Muscle layer of duodenum (tissue), 2 donors: ENCODE results near the gene SHLD1.
"Not testable (repeated sequence)": the region's sequence is repeated elsewhere in the genome, so short reads cannot be mapped to it uniquely, and the experiment has no call there.

Source experiments
- H3K27ac ChIP-seq: one replicate; pipeline ENCODE4 v1.7.0; 2013; ENCODE audit warnings: mild to moderate bottlenecking, low read length
- H3K27me3 ChIP-seq: one replicate; pipeline ENCODE4 v1.7.0; 2013; ENCODE audit warnings: low read depth, mild to moderate bottlenecking, control low read depth, low read length
- H3K36me3 ChIP-seq, 2 donors: one replicate each; pipeline ENCODE4 v1.7.0; 2013; ENCODE audit warnings: low read length in 2 of 2, control low read depth in 1 of 2, mild to moderate bottlenecking in 1 of 2; ENCODE audit not compliant: insufficient read depth in 2 of 2, control insufficient read depth in 1 of 2
- H3K4me1 ChIP-seq, 2 donors: one replicate each; pipeline ENCODE4 v1.7.0; 2013; ENCODE audit warnings: low read length in 2 of 2, mild to moderate bottlenecking in 2 of 2, control low read depth in 1 of 2, moderate library complexity in 1 of 2; ENCODE audit not compliant: insufficient read depth in 2 of 2, control insufficient read depth in 1 of 2
- H3K4me3 ChIP-seq, 2 donors: one replicate each; pipeline ENCODE4 v1.7.0; 2013; ENCODE audit warnings: low read length in 2 of 2, low read depth in 1 of 2, mild to moderate bottlenecking in 1 of 2
- H3K9me3 ChIP-seq, 2 donors: one replicate each; pipeline ENCODE4 v1.7.0; 2013; ENCODE audit warnings: low read length in 2 of 2, control low read depth in 1 of 2, mild to moderate bottlenecking in 1 of 2; ENCODE audit not compliant: control insufficient read depth in 1 of 2
- donor health status: healthy.

SHLD1 gene

DNA sequence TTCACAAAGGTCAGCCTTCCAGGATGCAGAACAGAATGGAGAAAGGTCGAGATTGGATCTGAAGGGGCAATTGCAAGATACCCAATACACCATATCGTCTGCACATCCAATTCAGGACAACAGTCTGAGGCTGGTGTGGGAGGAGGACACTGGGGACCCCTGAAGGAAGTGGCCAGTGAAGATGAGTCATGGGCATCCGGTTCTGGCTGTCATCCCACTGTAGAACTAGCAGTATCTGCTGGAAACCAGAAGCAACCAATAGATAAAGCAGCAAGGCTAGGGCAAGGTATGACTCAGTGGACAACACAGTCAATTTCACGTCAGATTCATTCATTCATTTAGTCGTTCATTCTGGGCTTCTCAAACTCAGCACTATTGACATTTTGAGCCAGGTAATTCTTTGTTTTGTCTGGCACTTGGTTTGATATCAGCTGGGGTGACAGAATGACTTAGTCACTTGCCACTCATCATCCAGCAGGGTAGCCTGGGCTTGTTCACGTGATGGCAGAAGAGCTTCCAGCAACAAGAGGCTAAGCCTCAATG, 30.3 kb upstream of the SHLD1 start:
- H3K9me3 ChIP-seq, result peaks cover 3 to 7% of the 10 kb centered on the region in 2 donors
- no peaks in the 10 kb centered on the region for H3K27me3 ChIP-seq
- no peaks in the 10 kb centered on the region for H3K36me3 ChIP-seq
- H3K4me3 ChIP-seq, result no peak overlapping the region
- no peaks in the 10 kb centered on the region for H3K4me1 ChIP-seq
- H3K27ac ChIP-seq, result no peak overlapping the region

DNA sequence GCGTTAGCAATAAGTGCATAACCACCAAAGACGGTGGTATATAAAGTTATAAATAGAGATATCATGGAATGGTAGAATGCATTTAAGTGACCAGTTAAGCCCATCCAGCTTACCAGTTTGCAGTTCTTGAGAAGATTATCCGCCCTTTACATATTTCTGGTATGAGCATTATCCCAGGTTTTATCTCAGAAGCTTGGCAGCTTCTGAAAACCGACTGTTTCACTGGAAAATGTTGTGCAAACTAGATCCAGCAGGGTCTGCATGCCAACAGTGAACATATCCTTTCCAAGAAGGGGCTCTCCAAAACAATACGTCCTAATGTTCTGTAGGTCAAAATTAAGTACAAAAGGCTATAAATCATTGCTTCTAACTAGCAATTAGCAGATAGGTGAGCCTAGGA, 29.5 kb upstream of the SHLD1 start:
- Histone ChIP-seq H3K4me1 (no peaks in the 10 kb centered on the region), H3K27ac (no peak overlapping the region), H3K27me3 (no peaks in the 10 kb centered on the region), H3K9me3 (no peaks in the 10 kb centered on the region), H3K36me3 (no peaks in the 10 kb centered on the region), H3K4me3 (no peak overlapping the region)

DNA sequence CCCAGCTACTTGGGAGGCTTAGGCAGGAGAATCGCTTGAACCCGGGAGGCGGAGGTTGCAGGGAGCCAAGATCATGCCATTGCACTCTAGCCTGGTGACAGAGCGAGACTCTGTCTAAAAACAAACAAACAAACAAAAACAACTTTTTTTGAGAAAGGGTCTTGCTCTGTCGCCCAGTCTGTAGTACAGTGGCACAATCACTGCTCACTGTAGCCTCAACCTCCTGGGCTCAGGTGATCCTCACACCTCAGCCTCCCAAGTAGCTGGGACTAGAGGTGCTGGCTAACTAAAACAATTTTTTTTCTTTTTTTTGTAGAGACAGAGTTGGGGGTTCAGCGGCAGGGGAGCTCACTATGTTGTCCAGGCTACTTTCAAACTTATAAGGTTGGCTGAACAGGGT, 28.8 kb upstream of the SHLD1 start:
- not testable (repeated sequence) for H3K9me3 ChIP-seq, H3K36me3 ChIP-seq, H3K4me3 ChIP-seq, H3K27me3 ChIP-seq, H3K27ac ChIP-seq, H3K4me1 ChIP-seq

DNA sequence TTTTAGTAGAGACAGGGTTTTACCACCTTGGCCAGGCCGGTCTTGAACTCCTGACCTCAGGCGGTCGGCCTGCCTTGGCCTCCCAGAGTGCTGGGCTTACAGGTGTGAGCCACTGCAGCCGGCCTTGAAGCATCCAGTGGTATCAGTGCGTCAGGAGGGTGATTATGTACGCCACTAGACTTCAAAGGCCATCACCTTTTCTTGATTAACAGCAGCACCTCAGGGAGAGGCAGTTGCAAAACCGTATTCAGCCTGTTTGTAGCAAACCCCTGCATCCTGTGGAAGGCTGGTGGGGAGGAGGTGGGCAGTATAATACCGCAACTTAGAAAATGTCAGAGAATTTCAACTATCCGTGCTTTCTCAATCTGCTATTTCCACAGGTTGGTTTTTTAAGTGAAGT, 27.3 kb upstream of the SHLD1 start:
- Histone ChIP-seq H3K9me3 (peaks cover 4 to 5% of the 10 kb centered on the region in 2 donors), H3K36me3 (no peaks in the 10 kb centered on the region), H3K4me3 (no peak overlapping the region), H3K27ac (no peak overlapping the region), H3K4me1 (no peaks in the 10 kb centered on the region), H3K27me3 (no peaks in the 10 kb centered on the region)

DNA sequence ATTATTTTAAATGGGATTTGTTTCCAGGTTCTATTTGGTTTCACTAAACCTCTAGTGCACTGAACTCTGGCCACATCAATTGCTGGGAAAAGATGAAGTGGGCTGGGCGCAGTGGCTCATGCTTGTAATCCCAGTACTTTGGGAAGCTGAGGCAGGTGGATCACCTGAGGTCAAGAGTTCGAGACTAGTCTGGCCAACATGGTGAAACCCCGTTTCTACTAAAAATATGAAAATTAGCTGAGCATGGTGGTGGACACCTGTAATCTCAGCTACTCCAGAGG, 25.1 kb upstream of the SHLD1 start:
- not testable (repeated sequence) for H3K36me3 ChIP-seq, H3K27me3 ChIP-seq, H3K4me3 ChIP-seq, H3K27ac ChIP-seq, H3K4me1 ChIP-seq, H3K9me3 ChIP-seq

DNA sequence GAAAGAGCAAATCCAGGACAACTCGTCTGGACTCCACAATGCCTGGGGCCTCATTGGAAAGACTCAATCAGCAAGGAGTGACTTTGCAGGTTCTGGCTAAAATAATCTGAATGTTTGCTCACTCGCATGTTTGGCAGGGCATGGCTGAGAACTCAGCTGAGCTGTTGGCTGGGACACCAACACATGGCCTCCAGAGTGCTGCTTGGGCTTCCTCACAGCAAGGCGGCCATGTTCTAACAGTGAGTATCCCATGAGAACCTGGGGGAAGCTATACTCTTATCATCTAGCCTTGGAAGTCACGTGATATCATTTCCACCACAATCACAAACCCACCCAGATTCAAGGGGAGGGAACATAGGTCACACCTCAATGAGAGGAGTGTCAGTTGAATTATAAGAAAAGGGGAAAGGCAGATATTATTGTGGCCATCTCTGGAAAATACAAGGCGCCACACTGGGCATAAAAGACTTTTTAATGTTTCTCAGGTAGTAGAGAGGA, 23.1 kb upstream of the SHLD1 start:
- H3K4me3 ChIP-seq, result no peak overlapping the region
- H3K27me3 ChIP-seq, result no peaks in the 10 kb centered on the region
- H3K4me1 ChIP-seq, result peaks cover 0 to 11% of the 10 kb centered on the region in 2 donors
- H3K9me3 ChIP-seq, result peaks cover 4 to 5% of the 10 kb centered on the region in 2 donors
- H3K27ac ChIP-seq, result no peak overlapping the region
- no peaks in the 10 kb centered on the region for H3K36me3 ChIP-seq

DNA sequence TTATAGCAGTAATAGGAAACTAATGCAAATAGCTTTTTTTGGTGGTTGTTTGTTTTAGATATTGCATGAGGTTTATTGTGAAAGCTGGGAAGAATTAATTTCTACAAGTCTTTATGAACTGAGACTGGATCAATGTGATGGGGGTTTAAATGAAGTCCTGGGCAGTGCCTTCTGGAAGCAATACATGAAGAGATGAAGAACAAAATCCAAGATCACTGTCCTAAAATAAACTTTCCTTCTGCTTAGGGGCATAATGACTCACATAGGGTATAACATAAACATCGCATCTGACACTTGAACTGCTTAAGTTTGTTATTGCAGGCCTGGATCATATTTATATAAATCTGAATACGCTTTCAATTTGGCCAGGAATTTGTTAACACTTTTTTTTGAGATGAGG, 20.9 kb upstream of the SHLD1 start:
- Histone ChIP-seq H3K4me3 (no peak overlapping the region), H3K36me3 (no peaks in the 10 kb centered on the region)

DNA sequence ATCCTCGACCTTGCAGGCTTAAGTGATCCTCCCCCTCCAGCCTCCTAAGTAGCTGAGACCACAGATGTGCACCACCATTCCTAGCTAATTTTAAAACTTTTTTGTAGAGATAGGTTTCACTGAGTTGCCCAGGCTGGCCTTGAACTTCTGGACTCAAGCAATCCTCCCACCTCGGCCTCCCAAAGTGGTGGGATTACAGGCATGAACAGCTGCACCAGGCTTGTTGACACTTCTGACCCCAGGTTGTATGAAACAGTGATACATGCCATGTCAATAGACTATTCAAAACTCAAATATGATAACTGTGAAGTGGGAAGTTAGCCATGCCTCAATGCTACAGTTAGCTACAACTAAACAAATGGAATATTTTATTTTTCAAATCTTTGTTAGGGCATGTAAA, 20.1 kb upstream of the SHLD1 start:
- Histone ChIP-seq H3K4me3 (no peak overlapping the region), H3K36me3 (no peaks in the 10 kb centered on the region), H3K4me1 (peaks cover 0 to 16% of the 10 kb centered on the region in 2 donors), H3K27me3 (no peaks in the 10 kb centered on the region), H3K27ac (no peak overlapping the region), H3K9me3 (peaks cover 4 to 5% of the 10 kb centered on the region in 2 donors)

More for the DNA sequence above, 20.9 kb upstream of the SHLD1 start:
- Histone ChIP-seq H3K27ac (no peak overlapping the region), H3K4me1 (peaks cover 0 to 16% of the 10 kb centered on the region in 2 donors), H3K27me3 (no peaks in the 10 kb centered on the region), H3K9me3 (peaks cover 4 to 5% of the 10 kb centered on the region in 2 donors)

DNA sequence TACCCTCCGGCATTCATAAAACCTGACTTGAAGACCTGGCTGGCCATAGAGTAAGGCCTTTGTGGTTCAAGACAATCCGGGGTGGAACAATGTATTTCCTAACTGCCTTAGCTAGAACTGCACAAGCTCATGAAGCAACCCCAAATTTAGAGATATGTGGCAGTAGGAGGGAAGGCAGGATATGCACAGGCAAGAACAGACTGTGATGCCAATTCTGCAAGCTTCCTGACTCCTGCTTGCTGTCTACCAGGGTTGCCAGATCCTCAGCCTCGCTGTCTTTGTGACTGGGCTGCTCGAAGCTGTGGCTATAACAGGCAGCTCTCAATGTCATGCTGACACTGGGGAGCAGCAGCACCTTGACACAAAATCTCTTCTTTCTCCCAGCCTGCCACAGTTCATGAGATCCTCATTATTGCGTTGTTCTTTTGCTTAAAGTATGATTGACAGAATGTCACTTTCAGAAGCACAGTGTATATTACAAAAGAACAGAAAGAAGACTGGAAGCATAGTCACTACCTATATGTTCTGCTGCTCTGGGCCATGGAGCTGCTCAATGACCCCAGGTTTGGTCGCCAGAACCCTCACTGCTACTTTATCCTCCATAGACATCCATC, 18.3 kb upstream of the SHLD1 start:
- H3K4me1 ChIP-seq, result peaks cover 0 to 16% of the 10 kb centered on the region in 2 donors
- no peaks in the 10 kb centered on the region for H3K27me3 ChIP-seq
- H3K9me3 ChIP-seq, result peaks cover 4 to 5% of the 10 kb centered on the region in 2 donors
- no peak overlapping the region for H3K27ac ChIP-seq
- H3K36me3 ChIP-seq, result no peaks in the 10 kb centered on the region
- no peak overlapping the region for H3K4me3 ChIP-seq

DNA sequence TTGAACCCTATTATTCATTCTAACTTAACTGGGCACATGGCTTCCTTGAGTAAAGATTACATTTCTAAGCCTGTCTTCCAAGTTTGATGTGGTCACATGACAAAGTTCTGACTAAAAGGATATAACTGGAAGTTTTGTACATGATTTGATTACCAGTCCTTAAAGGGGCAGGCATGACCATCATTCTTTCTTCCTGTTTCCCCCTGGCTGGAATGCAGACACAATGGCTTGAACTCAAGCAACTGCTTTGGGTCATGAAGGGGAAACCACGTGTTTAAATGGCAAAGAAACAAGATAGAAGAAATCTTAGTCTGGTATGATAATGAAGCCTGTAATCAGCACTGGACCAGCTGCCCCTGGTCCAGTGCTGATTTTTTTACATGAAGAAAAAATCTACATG, 15.6 kb upstream of the SHLD1 start:
- Histone ChIP-seq H3K36me3 (no peaks in the 10 kb centered on the region), H3K4me3 (no peak overlapping the region), H3K27ac (no peak overlapping the region), H3K9me3 (no peaks in the 10 kb centered on the region), H3K27me3 (no peaks in the 10 kb centered on the region), H3K4me1 (peaks cover 11 to 16% of the 10 kb centered on the region in 2 donors)

DNA sequence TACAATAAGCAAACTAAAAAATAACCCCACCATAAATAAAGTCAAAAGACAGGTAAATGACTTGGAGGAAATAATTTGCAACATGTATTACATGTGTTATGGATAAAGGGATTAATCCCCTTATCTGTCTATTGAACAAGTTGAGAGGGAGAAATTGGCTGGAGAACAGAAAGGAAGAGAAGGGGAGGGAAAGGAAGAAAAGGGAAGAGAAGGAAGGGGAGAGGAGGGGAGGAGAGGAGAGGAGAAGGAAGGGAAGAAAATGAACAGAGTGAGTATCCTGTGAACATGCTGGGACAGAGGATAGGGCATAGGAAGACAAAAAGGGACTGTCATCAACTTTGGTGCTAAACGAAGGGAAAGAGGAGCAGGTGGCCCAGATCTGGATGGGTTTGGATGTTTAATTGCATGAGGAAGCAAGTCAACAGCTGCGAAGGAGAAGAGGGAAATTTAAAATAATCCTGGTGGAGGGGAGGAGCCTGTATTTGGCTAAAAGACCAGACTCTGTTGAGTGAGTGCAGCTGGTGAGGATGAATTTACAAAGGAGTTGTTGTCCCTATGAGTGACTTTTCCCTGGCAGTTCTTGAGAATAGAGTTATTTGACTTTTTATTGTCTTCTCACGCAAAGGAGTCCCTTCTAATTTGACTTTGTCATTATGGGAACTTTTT, 14.2 kb upstream of the SHLD1 start:
- Histone ChIP-seq H3K36me3 (no peaks in the 10 kb centered on the region), H3K9me3 (no peaks in the 10 kb centered on the region), H3K27me3 (no peaks in the 10 kb centered on the region), H3K27ac (no peak overlapping the region), H3K4me1 (peaks cover 11 to 15% of the 10 kb centered on the region in 2 donors), H3K4me3 (no peak overlapping the region)

DNA sequence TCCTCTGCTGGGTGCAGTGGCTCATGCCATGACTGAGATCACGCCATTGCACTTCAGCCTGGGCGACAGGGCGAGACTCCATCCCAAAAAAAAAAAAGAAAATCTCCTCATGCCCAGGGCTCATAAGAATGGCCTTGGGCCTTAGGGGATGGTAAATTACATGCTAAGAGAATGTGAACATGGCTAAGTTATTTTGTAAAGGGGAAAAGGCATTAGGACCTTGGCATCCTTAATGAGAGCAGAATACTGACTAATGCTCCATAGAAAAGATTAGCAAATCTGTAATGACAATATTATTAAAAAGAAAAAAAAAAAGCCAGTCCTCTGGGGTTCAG, 12.6 kb upstream of the SHLD1 start:
- Histone ChIP-seq H3K27me3 (no peaks in the 10 kb centered on the region), H3K27ac (peak overlapping the region; percentile 23)

More for the DNA sequence above, 12.6 kb upstream of the SHLD1 start:
- no peak overlapping the region for H3K4me3 ChIP-seq
- no peaks in the 10 kb centered on the region for H3K9me3 ChIP-seq
- peaks cover 0 to 11% of the 10 kb centered on the region in 2 donors for H3K4me1 ChIP-seq
- no peaks in the 10 kb centered on the region for H3K36me3 ChIP-seq
